CD4-positive, alpha-beta T cell treated with Interferon gamma for 1 hour (primary cell): Measurements from ENCODE around the gene SMG6.
"Not testable (repeated sequence)": the region's sequence is repeated elsewhere in the genome, so short reads cannot be mapped to it uniquely, and the experiment has no call there.

ENCODE experiments used
- DNase-seq: peaks from one replicate; pipeline ENCODE4 v3.0.0-alpha.2; 2020

SMG6 gene

GRCh38 chr17:2302778-2303203 is 794 bp downstream of the SMG6 start:
- no peak for DNase-seq

- DNase-seq = no peak
These were observed 3.8 kb downstream of the SMG6 start for GRCh38 chr17:2299756-2300155.

GRCh38 chr17:2299136-2299535 is 4.4 kb downstream of the SMG6 start:
- no peak for DNase-seq

- DNase-seq = no peak
These were observed 6.6 kb downstream of the SMG6 start for GRCh38 chr17:2297023-2297422.

DNA sequence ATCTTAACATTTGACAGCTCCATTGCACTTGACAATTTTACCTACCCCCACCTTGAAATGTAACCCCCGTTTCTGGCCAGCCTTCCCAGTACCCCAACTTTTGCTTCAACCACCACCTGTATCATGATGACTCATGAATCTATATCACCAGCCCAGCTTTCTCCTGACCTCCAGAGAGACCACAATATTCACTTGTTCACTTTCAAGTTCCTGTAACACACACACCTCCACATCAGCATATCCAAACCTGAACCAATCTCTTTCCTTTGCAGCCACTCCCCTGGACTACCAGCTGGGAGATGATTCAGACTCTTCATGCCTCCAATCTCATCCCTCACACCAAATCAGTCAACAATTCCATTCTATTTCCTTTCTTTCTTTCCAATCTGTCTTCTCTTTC is 8.0 kb downstream of the SMG6 start:
- DNase-seq = no peak

GRCh38 chr17:2292100-2292499 is 11.5 kb downstream of the SMG6 start:
- DNase-seq = no peak

- no peak for DNase-seq
These were observed 13.6 kb downstream of the SMG6 start for GRCh38 chr17:2289878-2290478.

DNA sequence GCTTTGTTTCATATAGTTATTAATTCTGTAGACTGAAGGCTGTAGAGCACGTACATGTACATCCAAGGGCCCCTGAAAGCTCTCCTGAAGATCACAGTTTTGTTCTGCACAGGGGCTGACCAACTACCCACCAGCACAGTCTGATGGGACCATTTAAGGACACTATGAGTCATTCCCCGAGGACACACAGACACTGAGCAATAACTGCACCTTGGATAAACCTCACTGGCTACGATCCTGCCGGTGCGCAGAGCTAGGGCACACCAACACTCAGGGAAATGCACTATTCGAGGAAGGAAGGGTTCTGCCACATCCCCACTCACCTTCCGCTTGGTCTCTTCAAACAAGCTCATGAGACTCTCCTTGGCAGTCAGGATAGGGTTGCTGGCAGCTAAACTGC is 20.3 kb downstream of the SMG6 start:
- DNase-seq = no peak

DNA sequence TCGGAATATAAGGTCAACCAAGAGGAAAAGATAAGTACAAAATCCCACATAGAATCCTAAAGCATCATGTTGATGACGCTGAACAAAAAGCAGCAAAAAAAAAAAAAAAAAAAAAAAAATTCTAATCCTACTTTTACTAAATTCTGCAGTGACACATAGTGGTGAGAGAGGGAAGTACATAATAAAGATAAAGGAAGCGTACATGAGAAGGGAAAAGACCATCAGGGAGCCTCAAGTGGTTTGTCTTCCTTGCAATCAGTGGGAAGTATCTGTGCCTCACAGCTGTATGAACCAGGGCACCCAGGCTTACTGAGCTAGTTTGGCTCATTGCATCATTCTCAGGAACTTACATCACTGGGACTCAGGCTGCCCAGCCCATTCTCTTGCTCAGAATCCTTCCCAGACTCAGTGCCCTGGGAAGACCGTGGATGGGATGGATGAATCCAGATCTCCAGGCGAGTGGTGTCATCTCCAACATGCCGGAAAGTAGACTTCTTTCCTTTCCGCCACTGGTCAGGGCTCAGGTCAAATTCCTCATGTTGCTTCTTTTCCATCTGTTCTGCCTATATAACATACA is 21.2 kb downstream of the SMG6 start:
- DNase-seq = no peak

- DNase-seq = no peak
These were observed 23.9 kb downstream of the SMG6 start for GRCh38 chr17:2279707-2280106.

DNA sequence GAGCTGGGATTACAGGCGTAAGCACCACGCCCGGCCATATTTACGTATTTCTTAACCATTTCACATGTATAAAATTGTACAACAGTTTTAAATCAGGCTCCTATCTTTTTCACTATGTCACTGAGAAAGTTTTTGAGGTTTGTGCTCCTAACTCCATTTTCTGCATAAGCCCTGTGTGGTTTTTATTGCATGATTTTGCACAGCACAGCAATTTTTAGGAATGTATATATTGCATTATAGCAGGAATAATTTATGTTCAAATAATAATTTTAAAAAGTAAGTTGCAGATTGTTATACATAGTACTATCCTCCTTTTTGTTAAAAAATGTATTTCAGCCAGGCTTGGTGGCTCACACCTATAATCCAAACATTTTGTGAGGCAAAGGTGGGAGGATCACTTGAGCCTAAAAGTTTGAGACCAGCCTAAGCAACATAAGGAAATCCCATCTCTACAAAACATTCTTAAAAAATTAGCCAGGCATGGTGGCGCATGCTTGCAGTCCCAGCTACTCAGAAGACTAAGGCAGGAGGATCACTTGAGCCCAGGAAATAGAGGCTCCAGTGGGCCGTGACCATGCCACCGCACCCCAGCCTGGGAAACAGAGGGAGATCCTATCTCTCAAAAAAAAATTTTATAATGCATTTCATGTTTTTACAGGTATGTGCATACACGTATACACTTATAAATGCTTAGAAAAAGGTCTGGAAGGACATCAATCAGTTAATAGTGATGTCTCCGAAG is 26.0 kb downstream of the SMG6 start:
- no peak for DNase-seq

GRCh38 chr17:2275722-2276121 is 27.9 kb downstream of the SMG6 start:
- DNase-seq = no peak

DNA sequence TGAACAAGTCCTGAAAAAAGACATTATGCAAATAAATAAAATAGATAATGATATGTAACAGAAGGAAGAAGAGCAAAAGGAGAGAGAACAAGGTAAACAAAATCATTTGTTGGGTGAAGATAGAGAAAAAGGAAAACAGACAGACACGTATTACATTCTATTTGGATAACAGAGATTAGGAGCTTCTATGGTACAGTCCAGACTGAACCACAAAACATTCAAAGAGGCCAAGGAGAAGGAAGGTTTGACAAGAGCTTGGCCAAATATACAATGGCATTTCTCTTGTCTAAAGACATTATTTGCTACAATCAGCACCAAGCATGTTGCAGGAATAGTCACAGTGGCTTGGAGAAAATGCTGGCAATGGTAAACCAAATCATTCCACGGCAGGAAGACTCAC is 29.2 kb downstream of the SMG6 start:
- no peak for DNase-seq

GRCh38 chr17:2271985-2272702 is 31.4 kb downstream of the SMG6 start:
- no peak for DNase-seq

DNA sequence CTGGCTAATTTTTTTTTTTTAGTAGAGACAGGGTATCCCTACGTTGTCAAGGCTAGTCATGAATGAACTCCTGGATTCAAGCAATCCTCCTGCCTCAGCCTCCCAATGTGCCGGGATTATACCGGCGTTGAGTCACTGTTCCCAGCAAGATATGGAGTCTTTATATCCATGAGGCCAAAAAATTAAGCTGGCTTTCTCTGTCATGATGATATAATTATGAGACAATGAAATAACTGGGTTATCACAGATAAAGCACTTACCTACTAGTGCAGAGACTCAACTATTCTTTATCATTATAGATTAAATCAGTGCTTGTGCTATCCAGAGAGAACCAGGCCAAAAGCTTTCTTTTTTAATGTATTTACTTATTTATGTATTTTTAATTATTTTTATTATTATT is 36.2 kb downstream of the SMG6 start:
- DNase-seq = no peak

- no peak for DNase-seq
These were observed 36.7 kb downstream of the SMG6 start for GRCh38 chr17:2266865-2267228.

GRCh38 chr17:2266045-2266864 is 37.3 kb downstream of the SMG6 start:
- DNase-seq = peak; percentile 81

DNA sequence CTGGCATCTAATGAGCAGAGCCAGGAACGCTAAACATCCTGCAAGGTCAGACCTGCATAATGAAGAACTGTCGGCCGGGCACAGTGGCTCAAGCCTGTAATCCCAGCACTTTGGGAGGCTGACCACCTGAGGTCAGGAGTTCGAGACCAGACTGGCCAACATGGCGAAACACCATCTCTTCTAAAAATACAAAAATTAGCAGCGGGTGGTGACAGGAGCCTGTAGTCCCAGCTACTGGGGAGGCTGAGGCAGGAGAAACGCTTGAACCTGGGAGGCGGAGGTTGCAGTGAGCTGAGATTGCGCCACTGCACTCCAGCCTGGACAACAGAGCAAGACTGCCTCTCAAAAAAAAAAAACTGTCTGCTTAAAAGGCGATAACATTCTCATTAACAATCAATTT is 38.4 kb downstream of the SMG6 start:
- DNase-seq = not testable (repeated sequence)

DNA sequence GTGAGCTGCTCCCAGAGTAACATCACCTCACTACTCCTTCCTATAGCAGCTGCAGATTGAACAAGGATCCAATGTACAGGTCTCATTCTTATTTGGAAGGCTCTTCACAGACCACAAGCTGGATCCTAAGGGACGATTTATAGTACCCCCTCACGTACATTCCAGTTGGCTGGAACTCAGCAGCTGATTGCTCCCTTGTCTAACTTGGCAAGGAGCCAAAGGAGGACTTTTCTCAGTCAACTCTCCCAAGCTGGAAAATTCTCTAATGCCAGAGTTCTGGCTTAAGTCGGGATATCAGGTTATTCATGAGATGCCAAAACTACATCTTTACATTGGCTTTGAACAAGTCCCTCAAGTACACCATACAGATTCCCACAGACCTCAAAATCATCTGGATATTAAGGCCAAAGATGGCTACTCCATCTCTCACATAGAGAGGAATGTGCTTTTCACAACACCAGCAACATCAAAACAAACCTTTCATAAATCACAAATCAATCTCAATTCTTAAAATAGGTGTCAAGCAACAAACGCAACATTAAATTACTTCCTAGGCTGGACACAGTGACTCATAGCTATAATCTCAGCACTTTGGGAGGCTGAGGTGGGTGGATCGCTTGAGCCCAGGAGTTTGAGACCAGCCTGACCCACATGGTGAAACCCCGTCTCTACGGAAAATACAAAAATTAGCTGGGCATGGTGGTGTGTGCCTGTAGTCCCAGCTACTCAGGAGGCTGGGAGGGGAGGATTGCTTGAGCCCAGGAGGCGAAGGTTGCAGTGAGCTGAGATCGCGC is 39.3 kb downstream of the SMG6 start:
- DNase-seq = no peak

DNA sequence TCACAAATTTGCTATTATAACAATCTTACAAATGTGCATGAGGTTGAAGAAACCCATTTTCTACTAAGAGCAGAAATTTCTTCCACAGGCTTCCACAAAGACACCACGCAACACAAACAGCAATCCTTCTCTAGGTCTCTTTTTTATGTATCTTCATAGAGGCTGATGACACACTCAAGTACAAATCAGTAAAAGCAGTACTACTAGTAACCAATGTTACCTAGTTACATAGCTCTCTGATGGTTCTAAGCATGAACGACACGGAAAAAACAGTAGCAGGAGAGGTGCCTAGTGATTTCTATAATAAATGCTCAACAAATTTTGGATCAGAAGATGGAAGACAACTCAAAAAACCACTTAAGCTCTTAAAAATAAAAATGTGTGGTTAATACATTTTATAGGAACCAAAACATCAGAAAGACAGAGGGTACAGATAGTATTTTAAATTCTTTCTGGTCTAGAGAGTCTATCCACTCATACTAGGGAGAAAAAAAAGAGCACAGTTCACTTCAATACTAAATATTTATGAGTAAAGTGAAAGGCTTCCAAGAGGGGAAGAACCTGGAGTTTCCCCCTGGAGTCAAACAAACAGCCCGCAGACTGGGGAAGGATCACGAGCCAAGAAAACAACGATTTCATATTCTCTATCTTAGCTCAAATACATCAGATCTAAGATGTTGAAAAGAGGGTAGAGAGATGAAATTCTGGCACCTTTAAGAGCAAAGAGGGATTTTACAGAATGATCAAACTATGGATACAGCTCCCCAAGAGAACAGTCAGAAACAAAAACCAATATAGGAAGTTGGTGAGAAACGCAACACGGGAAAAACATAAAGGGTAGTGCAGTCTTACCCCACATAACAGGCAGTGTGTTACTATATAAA is 40.2 kb downstream of the SMG6 start:
- DNase-seq = no peak

DNA sequence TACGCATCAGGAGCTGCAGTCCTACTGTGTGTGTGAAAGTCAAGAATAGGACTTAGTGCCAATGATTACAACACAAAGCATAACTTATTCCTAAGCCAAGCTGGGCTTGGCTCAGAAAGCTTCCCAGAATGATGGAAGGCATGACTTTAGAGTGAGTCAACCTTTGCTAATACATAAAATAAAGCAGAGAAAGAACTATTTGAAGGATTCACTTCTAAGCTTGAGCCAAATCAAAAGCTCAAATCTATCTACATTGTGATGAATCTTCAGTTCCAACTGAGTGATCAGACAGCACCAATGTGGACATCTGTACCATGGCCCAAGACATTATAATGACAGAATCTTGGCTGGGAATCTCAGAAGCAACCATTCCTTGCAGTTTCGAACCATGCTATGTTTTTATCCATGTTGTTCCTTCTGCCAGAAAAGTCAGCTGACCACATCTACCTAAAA is 41.4 kb downstream of the SMG6 start:
- no peak for DNase-seq
